Measurements from ENCODE around the gene AHR. TPM values are rescaled to one million over a fixed set of nuclear protein-coding genes. Genes with fewer than 3 reads are reported as not detected.

AHR gene
- total and polyA plus RNA-seq, 2 donors (not counting 3 experiments of a cell fraction or from before 2014, with no cell fraction given): 4.8 to 31.8 TPM

DNA sequence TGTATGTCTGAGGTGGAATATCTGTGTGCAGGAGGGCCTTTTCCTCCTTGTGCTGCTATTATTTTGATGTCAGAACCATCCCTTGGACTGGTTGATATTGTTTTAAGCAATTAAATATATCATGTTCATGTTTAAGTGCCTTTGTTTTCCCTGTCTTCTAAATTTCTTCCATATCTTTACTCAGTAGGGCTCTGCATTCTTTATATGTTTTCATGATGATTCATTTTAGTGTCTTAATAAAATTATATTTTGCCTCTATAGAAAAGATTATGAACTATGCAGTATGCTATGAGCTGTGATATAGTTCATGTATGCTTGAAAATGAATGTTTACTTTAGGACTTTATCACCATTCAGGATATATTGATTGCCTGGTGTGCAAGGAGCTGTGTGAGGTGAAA, 34.8 kb downstream of the AHR start:
- ChIA-PET POLR2A (no interaction called here), CTCF (interaction anchor here (0.9 kb wide), 1 partner anchor 15 kb away, joined by 3 read pairs; no protein-coding TSS in a partner anchor)
- intact Hi-C loops (cut with micrococcal nuclease): no loop called here
- Histone ChIP-seq H3K36me3 (ENCODE audit: control insufficient read depth in 2 of 2, extremely low read depth in 1 of 2, insufficient read depth in 2 of 2, low read length in 2 of 2) (peaks cover 2 to 8% of the 10 kb centered on the region in 2 experiments), H3K9me3 (replicated peaks; ENCODE audit: control insufficient read depth, insufficient read depth, low read length) (no peaks in the 10 kb centered on the region), H3K4me2 (ENCODE audit: insufficient read depth, low read length) (no peak overlapping the region), H3K4me1 (ENCODE audit: control insufficient read depth, extremely low read depth, insufficient read depth, low read length) (no peaks in the 10 kb centered on the region), H4K20me1 (replicated peaks; ENCODE audit: control insufficient read depth, extremely low read depth, insufficient read depth, low read length) (no peaks in the 10 kb centered on the region), H3K4me3 (replicated peaks in 1 of 3; ENCODE audit: insufficient read depth in 1 of 3, low read depth in 1 of 3, low read length in 3 of 3) (no peak overlapping the region), H3K27me3 (ENCODE audit: control insufficient read depth in 2 of 2, insufficient read depth in 2 of 2, low read length in 2 of 2) (no peaks in the 10 kb centered on the region), H3K9ac (replicated peaks; ENCODE audit: extremely low read depth, insufficient read depth, low read length) (no peak overlapping the region), H2AFZ (ENCODE audit: low read depth, low read length) (no peak overlapping the region), H3K27ac (ENCODE audit: insufficient read depth, low read depth, low read length) (no peak overlapping the region), H3K79me2 (ENCODE audit: control insufficient read depth, insufficient read depth, low read length) (peaks cover 2% of the 10 kb centered on the region), H3K9me1 (replicated peaks; ENCODE audit: control insufficient read depth, extremely low read depth, insufficient read depth, low read length) (no peaks in the 10 kb centered on the region)
- TF ChIP-seq, protein P1, sequence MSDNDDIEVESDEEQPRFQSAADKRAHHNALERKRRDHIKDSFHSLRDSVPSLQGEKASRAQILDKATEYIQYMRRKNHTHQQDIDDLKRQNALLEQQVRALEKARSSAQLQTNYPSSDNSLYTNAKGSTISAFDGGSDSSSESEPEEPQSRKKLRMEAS (IDR thresholded peaks at IDR 0.05; ENCODE audit: insufficient read depth, insufficient read length): no peak
- TF ChIP-seq JUN (IDR thresholded peaks at IDR 0.05; ENCODE audit: borderline replicate concordance, insufficient read depth, insufficient read length, low read depth) (no peak), POLR2A (IDR thresholded peaks at IDR 0.05; ENCODE audit: low read depth, low read length) (no peak), GATA2 (IDR thresholded peaks at IDR 0.05; ENCODE audit: insufficient read depth, insufficient read length, low read depth, low read length) (no peak), POLR2AphosphoS5 (IDR thresholded peaks at IDR 0.05; ENCODE audit: insufficient read depth, low read depth, low read length) (no peak), FOS (IDR thresholded peaks at IDR 0.05; ENCODE audit: borderline replicate concordance, insufficient read depth, low read length) (no peak), MYC (IDR thresholded peaks at IDR 0.05; ENCODE audit: low read depth, low read length) (no peak), EZH2 (IDR thresholded peaks at IDR 0.05; ENCODE audit: borderline replicate concordance, low read depth, low read length, severe bottlenecking) (no peak)
- TF ChIP-seq, protein P2, sequence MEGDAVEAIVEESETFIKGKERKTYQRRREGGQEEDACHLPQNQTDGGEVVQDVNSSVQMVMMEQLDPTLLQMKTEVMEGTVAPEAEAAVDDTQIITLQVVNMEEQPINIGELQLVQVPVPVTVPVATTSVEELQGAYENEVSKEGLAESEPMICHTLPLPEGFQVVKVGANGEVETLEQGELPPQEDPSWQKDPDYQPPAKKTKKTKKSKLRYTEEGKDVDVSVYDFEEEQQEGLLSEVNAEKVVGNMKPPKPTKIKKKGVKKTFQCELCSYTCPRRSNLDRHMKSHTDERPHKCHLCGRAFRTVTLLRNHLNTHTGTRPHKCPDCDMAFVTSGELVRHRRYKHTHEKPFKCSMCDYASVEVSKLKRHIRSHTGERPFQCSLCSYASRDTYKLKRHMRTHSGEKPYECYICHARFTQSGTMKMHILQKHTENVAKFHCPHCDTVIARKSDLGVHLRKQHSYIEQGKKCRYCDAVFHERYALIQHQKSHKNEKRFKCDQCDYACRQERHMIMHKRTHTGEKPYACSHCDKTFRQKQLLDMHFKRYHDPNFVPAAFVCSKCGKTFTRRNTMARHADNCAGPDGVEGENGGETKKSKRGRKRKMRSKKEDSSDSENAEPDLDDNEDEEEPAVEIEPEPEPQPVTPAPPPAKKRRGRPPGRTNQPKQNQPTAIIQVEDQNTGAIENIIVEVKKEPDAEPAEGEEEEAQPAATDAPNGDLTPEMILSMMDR (IDR thresholded peaks at IDR 0.05; ENCODE audit: extremely low read depth in 1 of 2, insufficient read depth in 1 of 2, low read depth in 1 of 2, low read length in 2 of 2): no peak
- dilution Hi-C loops (cut with MboI; ENCODE audit: extremely low pct_ligation_motif_present, low sequenced_read_pairs): no loop called here
- no peak for FAIRE-seq
- DNase-seq (ENCODE audit: low read depth, low spot score): no peak
- no TSS peak for BruUV-seq (replicated peaks)

All from endothelial cell of umbilical vein (primary cell).